Activated naive CD8-positive, alpha-beta T cell treated with anti-CD3 and anti-CD28 coated beads for 36 hours (primary cell): ENCODE results near the gene KCNK3. TPM values are rescaled to one million over a fixed set of nuclear protein-coding genes. Genes with fewer than 3 reads are reported as not detected.
"Not testable (repeated sequence)": the region's sequence is repeated elsewhere in the genome, so short reads cannot be mapped to it uniquely, and the experiment has no call there.

ENCODE experiments used
- DNase-seq: peaks from one replicate; pipeline ENCODE4 v3.0.0; 2021
- H3K27ac Mint-ChIP-seq: one replicate; pipeline ENCODE4 v1.8.0; 2022; ENCODE audit warnings: mild to moderate bottlenecking, moderate library complexity, mixed read lengths
- H3K27me3 Mint-ChIP-seq: one replicate; pipeline ENCODE4 v1.8.0; 2022; ENCODE audit warnings: mild to moderate bottlenecking, mixed read lengths
- H3K36me3 Mint-ChIP-seq: one replicate; pipeline ENCODE4 v1.8.0; 2021; ENCODE audit warnings: mild to moderate bottlenecking, mixed read lengths
- H3K4me1 Mint-ChIP-seq: one replicate; pipeline ENCODE4 v1.8.0; 2021; ENCODE audit warnings: mixed read lengths
- H3K4me3 Mint-ChIP-seq: one replicate; pipeline ENCODE4 v1.8.0; 2022; ENCODE audit warnings: mild to moderate bottlenecking, moderate library complexity, mixed read lengths
- H3K9me3 Mint-ChIP-seq: one replicate; pipeline ENCODE4 v1.8.0; 2022; ENCODE audit warnings: mixed read lengths
- total RNA-seq, 2 experiments: library from RNA; stranded (reverse); gene quantifications; one replicate each; pipeline ENCODE4 v1.2.3, GENCODE V29; 2021

KCNK3 gene
- total RNA-seq, 2 experiments from 2014 or later = not detected

GRCh38 chr2:26735883-26736588 is 43.5 kb downstream of the KCNK3 start:
- no peak overlapping the region for H3K27ac Mint-ChIP-seq
- H3K27me3 Mint-ChIP-seq = peaks cover 9% of the 10 kb centered on the region
- no peak overlapping the region for H3K4me3 Mint-ChIP-seq
- peaks cover 4% of the 10 kb centered on the region for H3K4me1 Mint-ChIP-seq
- no peaks in the 10 kb centered on the region for H3K9me3 Mint-ChIP-seq
- no peaks in the 10 kb centered on the region for H3K36me3 Mint-ChIP-seq
- no peak for DNase-seq

DNA sequence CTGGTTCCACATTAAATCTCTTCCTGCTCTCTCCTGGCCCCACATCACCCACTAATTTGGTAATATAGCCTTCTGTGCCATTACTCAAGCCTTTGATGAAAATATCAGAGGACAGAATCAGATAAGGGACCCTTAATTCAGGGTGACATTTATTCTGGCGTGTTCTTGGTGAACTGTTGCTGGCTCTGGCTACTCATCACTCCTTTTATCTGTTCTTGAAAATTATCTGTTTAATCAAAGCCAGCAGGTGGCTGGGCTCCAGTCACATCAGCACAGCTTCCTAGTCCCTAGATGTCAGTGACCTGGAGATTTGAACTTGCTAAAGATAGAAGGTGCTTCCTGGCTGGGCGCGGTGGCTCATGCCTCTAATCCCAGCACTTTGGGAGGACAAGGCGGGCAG is 44.7 kb downstream of the KCNK3 start:
- Mint-ChIP-seq H3K36me3 (no peaks in the 10 kb centered on the region), H3K27ac (no peak overlapping the region), H3K27me3 (peaks cover 4% of the 10 kb centered on the region), H3K9me3 (no peaks in the 10 kb centered on the region), H3K4me1 (peaks cover 4% of the 10 kb centered on the region), H3K4me3 (no peak overlapping the region)
- no peak for DNase-seq

DNA sequence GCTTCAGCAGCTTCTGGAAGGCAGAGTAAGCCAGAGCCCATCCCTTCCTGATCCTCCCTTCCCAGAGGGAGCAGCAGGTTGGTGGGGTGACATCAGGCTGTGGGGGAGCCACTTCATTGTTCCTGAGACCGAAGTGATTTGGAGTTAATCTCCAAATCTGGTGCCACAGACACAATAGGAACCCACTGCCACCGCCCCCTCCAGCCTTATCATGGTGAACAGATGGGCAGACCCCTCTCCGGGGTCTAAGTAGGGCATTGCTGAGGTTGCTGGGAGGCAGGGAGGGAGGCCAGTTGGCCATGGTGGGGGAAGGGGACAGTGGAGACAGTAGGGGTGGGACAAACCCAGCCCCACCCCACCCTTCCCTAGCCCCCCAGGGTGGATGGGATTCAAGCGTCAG is 46.0 kb downstream of the KCNK3 start:
- DNase-seq = no peak
- Mint-ChIP-seq H3K27ac (no peak overlapping the region), H3K27me3 (peaks cover 4% of the 10 kb centered on the region), H3K4me1 (peaks cover 4% of the 10 kb centered on the region), H3K36me3 (no peaks in the 10 kb centered on the region), H3K4me3 (no peak overlapping the region), H3K9me3 (no peaks in the 10 kb centered on the region)

GRCh38 chr2:26739514-26739913 is 47.0 kb downstream of the KCNK3 start:
- H3K27ac Mint-ChIP-seq = no peak overlapping the region
- H3K9me3 Mint-ChIP-seq = no peaks in the 10 kb centered on the region
- DNase-seq = no peak
- peaks cover 4% of the 10 kb centered on the region for H3K4me1 Mint-ChIP-seq
- H3K36me3 Mint-ChIP-seq = no peaks in the 10 kb centered on the region
- H3K4me3 Mint-ChIP-seq = no peak overlapping the region
- peaks cover 4% of the 10 kb centered on the region for H3K27me3 Mint-ChIP-seq

DNA sequence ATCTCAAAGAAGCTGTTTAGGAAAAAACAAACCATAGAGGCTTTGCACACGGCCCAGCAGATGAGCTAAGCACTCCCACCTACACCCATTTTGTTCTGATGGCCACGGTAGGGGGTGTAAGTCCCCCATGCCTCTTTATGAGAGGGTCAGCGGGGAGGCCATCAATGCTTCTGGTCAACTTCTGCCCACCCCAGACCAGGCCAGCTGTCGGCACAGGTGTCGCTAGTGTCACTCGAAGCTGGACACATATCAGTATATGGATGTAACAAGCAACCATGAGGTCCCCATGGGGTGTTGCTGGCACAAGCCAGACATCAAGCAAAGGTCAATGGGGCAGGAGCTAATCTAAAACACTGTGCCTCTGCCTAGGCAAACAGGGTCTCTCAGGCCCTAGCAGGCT is 47.8 kb downstream of the KCNK3 start:
- no peak for DNase-seq
- Mint-ChIP-seq H3K36me3 (no peaks in the 10 kb centered on the region), H3K9me3 (no peaks in the 10 kb centered on the region), H3K27me3 (peaks cover 2% of the 10 kb centered on the region), H3K27ac (no peak overlapping the region), H3K4me3 (no peak overlapping the region), H3K4me1 (peaks cover 4% of the 10 kb centered on the region)

DNA sequence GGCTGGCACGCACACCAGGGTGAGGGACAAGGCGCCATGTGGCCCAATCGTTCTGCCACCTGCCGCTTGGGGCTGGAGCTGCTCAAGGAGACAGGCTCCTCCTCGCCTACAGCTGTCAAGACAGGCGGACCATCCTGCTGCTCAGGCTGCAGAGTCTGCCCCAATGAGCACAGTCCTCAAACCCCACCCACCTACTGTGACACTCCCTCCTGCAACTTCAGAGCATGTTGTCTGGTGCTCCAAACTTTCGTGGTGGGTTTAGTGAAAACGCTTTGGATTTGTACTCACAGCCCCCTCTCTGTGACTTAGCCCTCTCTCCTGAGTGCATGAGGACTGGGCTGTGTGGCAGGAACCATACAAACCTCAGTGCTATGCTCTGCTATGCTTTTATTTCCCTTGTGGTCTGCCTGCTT is 48.4 kb downstream of the KCNK3 start:
- no peaks in the 10 kb centered on the region for H3K9me3 Mint-ChIP-seq
- no peak overlapping the region for H3K27ac Mint-ChIP-seq
- peaks cover 4% of the 10 kb centered on the region for H3K4me1 Mint-ChIP-seq
- H3K4me3 Mint-ChIP-seq = no peak overlapping the region
- no peaks in the 10 kb centered on the region for H3K27me3 Mint-ChIP-seq
- DNase-seq = peak; percentile 49
- H3K36me3 Mint-ChIP-seq = no peaks in the 10 kb centered on the region

DNA sequence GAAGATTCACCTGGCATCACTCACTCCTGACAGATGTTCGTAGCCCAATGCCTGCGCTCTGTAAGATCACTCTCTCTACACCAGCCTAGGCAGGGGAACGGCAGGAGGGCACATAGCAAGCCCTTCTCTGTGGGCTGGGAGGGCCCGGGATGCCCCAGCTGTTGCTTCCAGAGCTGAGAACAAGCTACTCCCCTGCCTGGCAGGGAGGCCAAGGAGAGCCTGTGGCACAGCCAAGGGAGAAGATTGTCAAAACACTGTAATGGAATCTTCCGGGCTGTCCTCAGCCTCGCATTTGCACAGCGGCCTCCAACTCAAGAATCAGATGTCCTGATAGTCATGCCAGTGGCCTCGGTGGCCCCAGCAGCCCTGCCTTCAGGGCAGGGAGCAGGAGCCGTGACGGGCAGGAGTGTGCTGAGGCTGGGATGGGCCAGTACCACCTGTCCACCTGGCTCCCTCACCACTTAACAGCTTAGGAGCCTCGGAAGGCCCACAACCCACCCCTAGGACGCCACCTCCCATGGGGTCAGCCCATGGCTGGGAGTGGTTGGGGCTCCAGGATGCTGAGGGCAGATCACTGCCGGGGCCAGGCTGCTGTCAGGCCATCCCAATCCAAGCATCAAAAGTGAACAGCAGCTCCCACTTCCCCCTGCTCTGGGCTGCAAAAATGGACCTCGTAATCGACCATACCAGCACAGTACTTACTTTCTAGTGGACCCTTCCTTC is 49.7 kb downstream of the KCNK3 start:
- H3K4me1 Mint-ChIP-seq = peaks cover 4% of the 10 kb centered on the region
- no peak overlapping the region for H3K27ac Mint-ChIP-seq
- H3K4me3 Mint-ChIP-seq = no peak overlapping the region
- no peaks in the 10 kb centered on the region for H3K36me3 Mint-ChIP-seq
- no peaks in the 10 kb centered on the region for H3K27me3 Mint-ChIP-seq
- no peaks in the 10 kb centered on the region for H3K9me3 Mint-ChIP-seq
- DNase-seq = no peak

DNA sequence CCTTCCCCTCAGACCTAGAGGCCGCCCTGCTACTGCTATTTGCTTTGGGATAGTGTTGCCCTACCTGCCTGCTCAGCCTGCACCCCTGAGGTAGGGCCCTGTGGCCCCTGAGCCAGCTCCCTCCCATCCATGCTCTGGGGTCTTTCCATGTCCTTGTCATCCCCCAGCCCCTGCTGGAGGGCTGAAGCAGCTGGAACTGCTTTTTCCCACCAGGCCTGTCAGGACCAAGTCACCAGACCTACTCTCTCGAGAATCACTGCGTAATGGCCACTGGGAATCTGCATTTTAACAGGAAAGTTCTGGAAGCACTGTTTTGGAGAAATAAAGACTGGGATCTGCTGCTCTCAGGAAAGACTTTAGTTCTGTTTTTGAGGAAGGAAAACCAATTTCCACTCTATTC is 51.3 kb downstream of the KCNK3 start:
- H3K27ac Mint-ChIP-seq = no peak overlapping the region
- H3K36me3 Mint-ChIP-seq = no peaks in the 10 kb centered on the region
- H3K9me3 Mint-ChIP-seq = no peaks in the 10 kb centered on the region
- no peak overlapping the region for H3K4me3 Mint-ChIP-seq
- peaks cover 4% of the 10 kb centered on the region for H3K4me1 Mint-ChIP-seq
- DNase-seq = no peak
- no peaks in the 10 kb centered on the region for H3K27me3 Mint-ChIP-seq

DNA sequence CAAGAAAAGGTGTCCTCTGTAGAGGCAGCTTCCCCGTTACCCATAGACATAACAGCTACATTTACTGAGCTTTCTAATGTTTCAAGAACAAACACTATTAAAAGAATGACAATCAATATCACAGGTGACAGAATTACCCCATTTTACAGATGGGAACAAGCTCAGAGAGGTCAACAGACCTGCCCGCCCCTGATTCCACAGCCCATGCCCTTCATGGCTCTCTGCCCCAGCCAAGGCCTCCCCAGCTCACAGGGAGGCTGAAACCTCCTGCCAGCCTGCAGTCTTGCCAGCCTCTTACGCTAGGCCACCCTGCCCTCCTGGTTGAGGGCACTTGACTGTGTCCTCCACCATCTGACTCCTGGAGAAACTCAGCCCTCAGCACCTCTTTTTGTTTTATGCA is 52.4 kb downstream of the KCNK3 start:
- Mint-ChIP-seq H3K9me3 (no peaks in the 10 kb centered on the region), H3K27me3 (no peaks in the 10 kb centered on the region), H3K4me3 (no peak overlapping the region), H3K4me1 (peaks cover 4% of the 10 kb centered on the region), H3K36me3 (no peaks in the 10 kb centered on the region), H3K27ac (no peak overlapping the region)
- DNase-seq = no peak

GRCh38 chr2:26745609-26746327 is 53.2 kb downstream of the KCNK3 start:
- Mint-ChIP-seq H3K27me3 (no peaks in the 10 kb centered on the region), H3K4me3 (no peak overlapping the region), H3K36me3 (no peaks in the 10 kb centered on the region), H3K9me3 (no peaks in the 10 kb centered on the region), H3K4me1 (peaks cover 3% of the 10 kb centered on the region), H3K27ac (no peak overlapping the region)
- DNase-seq = peak; percentile 72

DNA sequence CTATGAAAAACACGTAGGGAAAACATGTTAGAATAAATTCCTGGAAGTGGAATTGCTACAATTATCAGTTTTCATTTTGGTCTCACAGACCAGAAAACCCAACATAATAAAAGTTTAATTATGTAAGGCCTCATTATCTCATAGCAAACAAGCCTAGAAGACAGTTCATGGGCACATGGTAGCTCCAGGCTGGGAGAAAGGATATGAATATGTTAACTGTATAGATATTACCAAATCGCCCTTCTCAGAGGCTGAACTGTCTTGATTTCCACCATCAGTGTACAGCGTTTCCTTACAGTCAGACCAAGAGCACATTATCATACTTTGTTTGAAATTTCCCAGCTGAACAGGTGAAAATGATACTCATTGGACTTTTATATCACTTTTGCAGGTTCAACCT is 54.4 kb downstream of the KCNK3 start:
- Mint-ChIP-seq H3K4me3 (no peak overlapping the region), H3K9me3 (no peaks in the 10 kb centered on the region), H3K27me3 (no peaks in the 10 kb centered on the region), H3K4me1 (no peaks in the 10 kb centered on the region), H3K27ac (no peak overlapping the region), H3K36me3 (no peaks in the 10 kb centered on the region)
- DNase-seq = no peak

GRCh38 chr2:26749787-26750420 is 57.4 kb downstream of the KCNK3 start:
- not testable (repeated sequence) for H3K27me3 Mint-ChIP-seq, H3K4me1 Mint-ChIP-seq, DNase-seq, H3K4me3 Mint-ChIP-seq, H3K27ac Mint-ChIP-seq, H3K36me3 Mint-ChIP-seq, H3K9me3 Mint-ChIP-seq

DNA sequence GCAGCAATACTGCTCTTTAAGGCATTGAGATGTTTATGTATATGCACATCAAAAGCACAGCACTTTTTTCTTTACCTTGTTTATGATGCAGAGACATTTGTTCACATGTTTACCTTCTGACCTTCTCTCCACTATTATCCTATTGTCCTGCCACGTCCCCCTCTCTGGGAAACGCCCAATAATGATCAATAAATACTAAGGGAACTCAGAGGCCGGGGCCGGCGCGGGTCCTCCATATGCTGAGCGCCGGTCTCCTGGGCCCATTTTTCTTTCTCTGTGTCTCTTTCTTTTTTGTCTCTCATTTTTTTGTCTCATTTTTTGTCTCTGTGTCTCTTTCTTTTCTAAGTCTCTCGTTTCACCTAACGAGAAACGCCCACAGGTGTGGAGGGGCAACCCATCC is 57.9 kb downstream of the KCNK3 start:
- not testable (repeated sequence) for DNase-seq, H3K4me1 Mint-ChIP-seq, H3K27me3 Mint-ChIP-seq, H3K27ac Mint-ChIP-seq, H3K4me3 Mint-ChIP-seq, H3K9me3 Mint-ChIP-seq, H3K36me3 Mint-ChIP-seq

GRCh38 chr2:26752656-26753055 is 60.1 kb downstream of the KCNK3 start:
- DNase-seq = no peak
- peaks cover 3% of the 10 kb centered on the region for H3K27me3 Mint-ChIP-seq
- H3K27ac Mint-ChIP-seq = no peak overlapping the region
- H3K4me1 Mint-ChIP-seq = peaks cover 4% of the 10 kb centered on the region
- H3K4me3 Mint-ChIP-seq = no peak overlapping the region
- no peaks in the 10 kb centered on the region for H3K9me3 Mint-ChIP-seq
- no peaks in the 10 kb centered on the region for H3K36me3 Mint-ChIP-seq

DNA sequence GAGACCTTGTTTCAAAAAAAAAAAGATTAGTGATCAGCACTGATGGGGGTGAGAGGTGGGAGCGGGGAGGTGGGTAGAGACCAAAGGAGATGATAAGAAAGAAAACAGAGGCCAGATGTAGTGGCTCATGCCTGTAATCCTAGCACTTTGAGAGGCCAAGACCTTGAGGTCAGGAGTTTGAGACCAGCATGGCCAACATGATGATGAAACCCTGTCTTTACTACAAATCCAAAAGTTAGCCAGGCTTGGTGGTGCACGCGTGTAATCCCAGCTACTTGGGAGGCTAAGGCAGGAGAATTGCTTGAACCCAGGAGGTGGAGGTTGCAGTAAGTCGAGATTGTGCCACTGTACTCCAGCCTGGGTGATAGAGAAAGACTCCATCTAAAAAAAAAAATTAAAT is 62.0 kb downstream of the KCNK3 start:
- H3K4me1 Mint-ChIP-seq = peaks cover 8% of the 10 kb centered on the region
- H3K36me3 Mint-ChIP-seq = no peaks in the 10 kb centered on the region
- H3K9me3 Mint-ChIP-seq = no peaks in the 10 kb centered on the region
- no peak overlapping the region for H3K27ac Mint-ChIP-seq
- H3K4me3 Mint-ChIP-seq = no peak overlapping the region
- H3K27me3 Mint-ChIP-seq = peaks cover 3% of the 10 kb centered on the region
- no peak for DNase-seq
